Measurements from ENCODE around the gene ITIH2. TPM values are rescaled to one million over a fixed set of nuclear protein-coding genes. Genes with fewer than 3 reads are reported as not detected.

ITIH2 gene
- total RNA-seq, 1 experiment from 2014 or later: not detected

DNA sequence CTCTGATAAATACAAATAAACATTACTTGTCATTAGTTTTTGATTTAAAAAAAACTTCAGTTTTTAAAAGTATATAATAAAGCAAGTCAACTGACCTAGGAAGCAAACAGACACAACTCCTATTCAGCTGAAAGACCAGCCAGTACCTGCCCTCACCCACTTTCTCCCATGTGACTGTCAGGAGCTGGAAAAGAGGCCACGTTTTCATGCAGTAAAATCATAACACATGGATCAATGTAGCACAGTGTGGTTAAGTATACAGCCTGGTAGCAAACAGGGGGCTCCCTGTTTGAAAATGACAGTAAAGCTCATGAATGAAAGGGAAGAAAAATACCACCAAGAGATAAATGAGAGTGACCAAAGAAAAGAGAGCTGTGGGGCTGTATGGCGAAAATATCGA, 63.1 kb downstream of the ITIH2 start:
- intact Hi-C loops (cut with micrococcal nuclease): no loop called here
- ChIA-PET POLR2A (ENCODE audit: unreplicated experiment) (no interaction called here), CTCF (no interaction called here)
- no peaks in the 10 kb centered on the region for H3K4me1 ChIP-seq (ENCODE audit: insufficient read depth, low read length)
- ATAC-seq (no peak), DNase-seq (no peak)
- no peaks in the 10 kb centered on the region for H3K79me2 ChIP-seq (ENCODE audit: low read length)
- no peak overlapping the region for H3K9ac ChIP-seq (ENCODE audit: low read length)
- no peaks in the 10 kb centered on the region for H3K27me3 ChIP-seq (ENCODE audit: low read length)
- no peak for TF ChIP-seq EZH2 (IDR thresholded peaks at IDR 0.05; ENCODE audit: low read length, unreplicated experiment)
- no peak for TF ChIP-seq EZH2phosphoT487 (IDR thresholded peaks at IDR 0.05; ENCODE audit: borderline replicate concordance, low read length)
- TF ChIP-seq, protein P1, sequence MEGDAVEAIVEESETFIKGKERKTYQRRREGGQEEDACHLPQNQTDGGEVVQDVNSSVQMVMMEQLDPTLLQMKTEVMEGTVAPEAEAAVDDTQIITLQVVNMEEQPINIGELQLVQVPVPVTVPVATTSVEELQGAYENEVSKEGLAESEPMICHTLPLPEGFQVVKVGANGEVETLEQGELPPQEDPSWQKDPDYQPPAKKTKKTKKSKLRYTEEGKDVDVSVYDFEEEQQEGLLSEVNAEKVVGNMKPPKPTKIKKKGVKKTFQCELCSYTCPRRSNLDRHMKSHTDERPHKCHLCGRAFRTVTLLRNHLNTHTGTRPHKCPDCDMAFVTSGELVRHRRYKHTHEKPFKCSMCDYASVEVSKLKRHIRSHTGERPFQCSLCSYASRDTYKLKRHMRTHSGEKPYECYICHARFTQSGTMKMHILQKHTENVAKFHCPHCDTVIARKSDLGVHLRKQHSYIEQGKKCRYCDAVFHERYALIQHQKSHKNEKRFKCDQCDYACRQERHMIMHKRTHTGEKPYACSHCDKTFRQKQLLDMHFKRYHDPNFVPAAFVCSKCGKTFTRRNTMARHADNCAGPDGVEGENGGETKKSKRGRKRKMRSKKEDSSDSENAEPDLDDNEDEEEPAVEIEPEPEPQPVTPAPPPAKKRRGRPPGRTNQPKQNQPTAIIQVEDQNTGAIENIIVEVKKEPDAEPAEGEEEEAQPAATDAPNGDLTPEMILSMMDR (conservative IDR thresholded peaks at IDR 0.05; ENCODE audit: low read depth, low read length): no peak
- no peak overlapping the region for H3K4me2 ChIP-seq (ENCODE audit: low read length)
- no peaks in the 10 kb centered on the region for H4K20me1 ChIP-seq (ENCODE audit: low read length)
- H2AFZ ChIP-seq (ENCODE audit: low read length): no peak overlapping the region
- no peak overlapping the region for H3K4me3 ChIP-seq (ENCODE audit: low read length)
- H3K9me3 ChIP-seq (ENCODE audit: low read length): no peaks in the 10 kb centered on the region
- no peaks in the 10 kb centered on the region for H3K36me3 ChIP-seq (ENCODE audit: low read depth, low read length)
- no TSS peak for BruUV-seq (replicated peaks)
- no peak overlapping the region for H3K27ac ChIP-seq (ENCODE audit: low read length)
- H3K9me2 ChIP-seq (replicated peaks; ENCODE audit: low read length): no peaks in the 10 kb centered on the region
- H3F3A ChIP-seq (ENCODE audit: low read length, unreplicated experiment): no peaks in the 10 kb centered on the region

DNA sequence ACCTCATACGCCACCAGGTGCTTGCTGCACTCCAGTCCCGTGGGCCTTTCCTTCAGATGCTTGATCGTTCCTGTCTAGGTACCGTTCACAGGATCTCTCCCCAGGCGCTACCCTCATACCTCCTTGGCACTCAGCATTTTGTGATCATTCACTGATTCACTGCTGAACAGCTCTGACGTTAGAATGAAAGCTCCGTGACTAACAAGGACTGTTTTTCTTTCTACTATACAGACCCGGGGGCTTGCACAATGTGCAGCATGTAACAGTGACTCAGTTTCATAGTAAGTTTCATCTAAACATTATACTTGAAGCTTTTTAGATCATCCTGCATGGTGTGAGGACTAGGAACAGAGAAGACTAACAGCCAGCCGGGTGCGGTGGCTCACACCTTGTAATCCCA, 64.1 kb downstream of the ITIH2 start:
- Histone ChIP-seq H4K20me1 (ENCODE audit: low read length) (no peaks in the 10 kb centered on the region), H3K4me2 (ENCODE audit: low read length) (no peak overlapping the region), H3K36me3 (ENCODE audit: low read depth, low read length) (no peaks in the 10 kb centered on the region), H3K27ac (ENCODE audit: low read length) (no peak overlapping the region), H3K27me3 (ENCODE audit: low read length) (no peaks in the 10 kb centered on the region), H3K79me2 (ENCODE audit: low read length) (no peaks in the 10 kb centered on the region), H3K9ac (ENCODE audit: low read length) (no peak overlapping the region), H3F3A (ENCODE audit: low read length, unreplicated experiment) (no peaks in the 10 kb centered on the region), H2AFZ (ENCODE audit: low read length) (no peak overlapping the region), H3K4me1 (ENCODE audit: insufficient read depth, low read length) (no peaks in the 10 kb centered on the region), H3K9me3 (ENCODE audit: low read length) (no peaks in the 10 kb centered on the region), H3K4me3 (ENCODE audit: low read length) (no peak overlapping the region), H3K9me2 (replicated peaks; ENCODE audit: low read length) (no peaks in the 10 kb centered on the region)
- DNase-seq (no peak), ATAC-seq (no peak)
- ChIA-PET CTCF (no interaction called here), POLR2A (ENCODE audit: unreplicated experiment) (no interaction called here)
- intact Hi-C loops (cut with micrococcal nuclease): no loop called here
- BruUV-seq (replicated peaks): no TSS peak
- TF ChIP-seq, protein P1 (conservative IDR thresholded peaks at IDR 0.05; ENCODE audit: low read depth, low read length): no peak
- TF ChIP-seq EZH2 (IDR thresholded peaks at IDR 0.05; ENCODE audit: low read length, unreplicated experiment) (no peak), EZH2phosphoT487 (IDR thresholded peaks at IDR 0.05; ENCODE audit: borderline replicate concordance, low read length) (no peak)

DNA sequence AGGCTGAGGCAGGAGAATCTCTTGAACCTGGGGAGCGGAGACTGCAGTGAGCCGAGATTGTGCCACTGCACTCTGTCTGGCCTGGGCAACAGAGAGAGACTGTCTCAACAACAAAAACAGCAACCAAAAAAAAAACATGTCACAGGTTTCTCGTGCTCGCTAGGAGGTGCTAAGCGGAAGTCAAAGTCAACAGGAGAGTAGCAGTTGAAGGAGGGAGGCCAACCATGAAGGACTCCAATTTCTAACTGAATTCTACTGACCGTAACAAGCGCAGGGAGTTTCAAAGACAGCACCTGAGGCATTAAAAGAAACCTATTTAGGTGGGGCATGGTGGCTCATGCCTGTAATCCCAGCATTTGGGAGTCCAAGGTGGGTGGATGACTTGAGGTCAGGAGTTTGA, 65.3 kb downstream of the ITIH2 start:
- Histone ChIP-seq H4K20me1 (ENCODE audit: low read length) (no peaks in the 10 kb centered on the region), H3K9me2 (replicated peaks; ENCODE audit: low read length) (no peaks in the 10 kb centered on the region), H3F3A (ENCODE audit: low read length, unreplicated experiment) (no peaks in the 10 kb centered on the region), H3K27ac (ENCODE audit: low read length) (no peak overlapping the region), H3K4me3 (ENCODE audit: low read length) (no peak overlapping the region), H3K27me3 (ENCODE audit: low read length) (no peaks in the 10 kb centered on the region), H3K9ac (ENCODE audit: low read length) (no peak overlapping the region), H3K9me3 (ENCODE audit: low read length) (no peaks in the 10 kb centered on the region), H3K36me3 (ENCODE audit: low read depth, low read length) (no peaks in the 10 kb centered on the region), H3K4me1 (ENCODE audit: insufficient read depth, low read length) (no peaks in the 10 kb centered on the region), H3K79me2 (ENCODE audit: low read length) (no peaks in the 10 kb centered on the region), H2AFZ (ENCODE audit: low read length) (no peak overlapping the region), H3K4me2 (ENCODE audit: low read length) (no peak overlapping the region)
- ChIA-PET POLR2A (ENCODE audit: unreplicated experiment) (no interaction called here), CTCF (no interaction called here)
- TF ChIP-seq EZH2 (IDR thresholded peaks at IDR 0.05; ENCODE audit: low read length, unreplicated experiment) (no peak), EZH2phosphoT487 (IDR thresholded peaks at IDR 0.05; ENCODE audit: borderline replicate concordance, low read length) (no peak)
- TF ChIP-seq, protein P1 (conservative IDR thresholded peaks at IDR 0.05; ENCODE audit: low read depth, low read length): no peak
- DNase-seq: no peak
- no peak for ATAC-seq
- intact Hi-C loops (cut with micrococcal nuclease): no loop called here
- no TSS peak for BruUV-seq (replicated peaks)

Data from PC-3 (cell line).